Renal cortical epithelial cell (primary cell): Measurements from ENCODE around the gene C10orf53. TPM values are rescaled to one million over a fixed set of nuclear protein-coding genes. Genes with fewer than 3 reads are reported as not detected.
"Not testable (repeated sequence)": the region's sequence is repeated elsewhere in the genome, so short reads cannot be mapped to it uniquely, and the experiment has no call there.

ENCODE experiments used
- DNase-seq: peaks from one replicate; pipeline ENCODE4 v3.0.0-alpha.2; 2011; ENCODE audit warnings: low read depth
- total RNA-seq: library from RNA; depleted of rRNA; stranded (reverse); fragments of >200 nt; gene quantifications from 2 replicates; pipeline ENCODE4 v1.2.3, GENCODE V29; 2014

C10orf53 gene
- total RNA-seq, 1 donor from 2014 or later: not detected

DNA sequence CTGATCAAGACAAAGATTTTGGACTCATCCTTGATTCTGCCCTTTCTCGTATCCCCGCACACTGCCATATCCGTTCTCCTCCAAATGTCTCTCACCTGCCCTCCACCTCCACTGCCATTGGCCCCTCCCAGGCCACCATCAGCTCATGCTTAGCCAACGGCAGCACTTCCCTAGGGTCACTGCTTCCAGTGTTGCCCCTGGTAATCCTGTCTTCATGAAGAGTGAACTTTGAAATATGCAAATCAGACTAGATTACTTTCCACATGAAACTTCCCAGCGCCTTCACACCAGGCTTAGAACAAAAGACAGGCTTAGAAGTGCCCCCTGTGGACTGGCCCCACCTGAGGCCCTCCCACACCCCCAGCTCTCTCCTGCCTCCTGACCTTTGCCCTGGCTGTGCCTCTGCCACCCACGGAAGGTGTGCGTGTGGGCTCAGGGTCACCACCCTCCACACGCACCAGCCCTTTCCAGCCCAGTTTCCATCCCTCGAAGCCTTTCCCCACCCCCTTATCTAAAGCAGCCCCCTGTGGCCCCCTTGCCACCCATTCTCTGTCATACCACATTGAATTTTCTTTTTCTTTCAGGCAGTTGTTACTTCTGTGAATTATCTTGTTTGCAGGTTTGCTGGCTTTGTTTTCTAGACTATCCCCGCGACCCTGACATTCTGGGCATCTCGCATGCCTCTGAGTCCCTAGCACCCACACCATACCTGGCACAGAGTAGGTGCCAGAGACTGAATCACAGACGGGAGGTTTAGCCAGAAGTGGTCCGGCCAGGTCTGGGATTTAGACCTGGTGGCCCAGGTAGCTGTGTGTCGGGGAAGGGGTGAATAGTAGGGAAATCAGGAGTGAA, 26.8 kb upstream of the C10orf53 start:
- DNase-seq: no peak

DNA sequence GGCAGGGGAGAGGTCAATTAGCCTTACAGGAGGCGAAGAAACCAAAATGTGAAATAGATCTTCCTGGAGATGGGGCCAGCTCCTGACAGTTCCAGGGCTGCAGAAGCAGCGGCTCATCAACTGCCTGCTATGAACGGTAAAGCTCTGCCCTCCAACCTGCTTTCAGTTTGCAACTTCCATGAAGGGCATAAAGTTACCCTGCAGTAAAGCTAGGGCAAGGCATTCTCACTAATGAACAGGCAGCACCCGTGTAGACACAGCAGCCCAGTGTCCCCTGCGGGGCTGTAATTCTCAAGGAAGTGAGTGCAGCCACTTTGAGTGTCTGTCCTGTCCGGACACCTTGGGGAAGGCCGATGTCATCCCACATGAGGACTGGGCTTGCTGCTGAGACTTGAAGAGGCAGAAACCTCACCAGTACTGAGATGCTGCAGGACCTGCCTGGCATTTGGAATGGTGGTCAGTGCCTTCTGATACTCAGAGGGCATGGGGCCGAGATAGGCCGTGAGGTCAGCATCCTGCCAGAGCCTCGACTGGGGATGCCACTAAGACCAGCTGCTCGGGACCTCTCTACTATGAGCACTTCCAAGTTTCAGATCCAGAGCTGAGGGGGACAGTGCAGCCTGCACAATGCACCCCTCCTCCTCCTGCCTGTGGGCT, 26.1 kb upstream of the C10orf53 start:
- no peak for DNase-seq

DNA sequence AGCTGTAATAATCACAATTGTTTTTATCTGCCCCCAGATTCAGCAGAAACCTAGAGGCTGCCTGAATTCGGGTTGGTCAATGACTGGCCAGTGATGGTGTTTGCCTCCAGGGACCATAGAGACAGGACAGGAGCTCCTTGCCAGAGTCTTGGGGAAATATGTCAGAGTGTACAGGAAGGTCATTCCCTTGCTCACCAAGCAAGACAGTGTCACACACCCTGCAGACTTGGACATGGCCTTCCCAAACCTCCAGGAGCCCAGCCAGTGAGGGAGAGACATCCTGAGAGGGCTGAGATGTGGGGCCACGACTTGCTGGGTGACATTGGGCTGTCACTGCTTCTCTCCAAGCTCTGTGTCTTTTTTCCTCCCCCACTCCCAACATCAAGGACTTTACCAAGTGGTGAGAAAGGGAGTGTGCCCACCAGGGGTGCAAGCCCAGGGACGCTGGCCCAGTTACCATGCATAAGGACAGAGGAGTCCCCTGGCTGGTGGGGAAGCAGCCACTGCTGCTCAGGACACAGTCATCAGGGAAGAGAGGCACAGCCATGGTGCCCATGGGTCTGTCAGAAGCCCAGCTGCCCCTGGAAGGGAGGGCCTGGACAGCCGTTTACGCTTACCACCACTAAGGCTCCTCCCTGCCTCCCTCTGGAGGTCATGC, 25.3 kb upstream of the C10orf53 start:
- no peak for DNase-seq

DNA sequence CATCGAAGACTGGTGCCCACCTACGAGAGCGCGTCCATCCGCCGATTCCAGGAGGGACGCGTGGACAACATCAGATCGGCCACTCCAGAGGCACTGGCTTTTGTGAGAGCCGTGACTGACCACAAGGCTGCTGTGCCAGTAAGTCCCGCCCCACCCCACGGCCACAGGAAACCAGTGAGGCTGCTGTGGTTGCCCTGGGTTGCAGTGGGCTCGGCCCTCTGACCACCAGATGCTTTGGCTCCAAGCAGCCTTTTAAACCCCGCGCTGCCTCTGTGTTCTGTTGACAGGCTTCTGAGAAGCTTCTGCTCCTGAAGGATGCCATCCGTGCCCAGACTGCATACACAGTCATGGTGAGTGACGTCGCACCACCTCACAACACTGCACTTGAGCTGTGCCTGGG, 24.4 kb upstream of the C10orf53 start:
- no peak for DNase-seq

DNA sequence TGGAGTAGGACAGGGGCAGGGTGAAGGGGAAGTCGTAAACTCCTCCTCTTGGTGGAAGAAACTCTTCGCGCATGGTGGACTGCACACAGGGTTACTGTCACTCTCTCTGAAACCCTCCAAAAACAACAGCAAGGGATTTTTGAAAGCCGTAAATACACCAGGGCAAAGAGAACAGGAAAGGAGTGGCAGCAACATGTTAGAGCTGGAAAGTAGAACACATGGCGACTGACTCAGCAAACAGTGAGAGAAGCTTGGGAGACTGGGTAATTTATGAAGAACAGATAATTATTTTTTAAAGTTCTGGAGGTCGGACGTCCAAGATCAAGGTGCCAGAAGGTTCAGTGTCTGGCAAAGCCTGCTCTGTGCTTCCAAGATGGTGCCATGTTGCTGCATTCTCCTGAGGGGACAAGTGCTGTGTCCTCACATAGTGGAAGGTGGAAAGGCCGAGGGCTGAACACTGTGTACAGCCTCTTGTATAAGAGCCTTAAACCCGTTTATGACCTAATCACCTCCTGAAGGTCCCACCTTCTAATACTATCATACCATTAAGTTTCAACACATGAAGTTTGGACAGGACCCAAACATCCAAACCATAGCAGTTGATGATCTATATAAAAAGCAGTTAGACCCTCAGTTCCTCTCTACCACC, 22.5 kb upstream of the C10orf53 start:
- no peak for DNase-seq

DNA sequence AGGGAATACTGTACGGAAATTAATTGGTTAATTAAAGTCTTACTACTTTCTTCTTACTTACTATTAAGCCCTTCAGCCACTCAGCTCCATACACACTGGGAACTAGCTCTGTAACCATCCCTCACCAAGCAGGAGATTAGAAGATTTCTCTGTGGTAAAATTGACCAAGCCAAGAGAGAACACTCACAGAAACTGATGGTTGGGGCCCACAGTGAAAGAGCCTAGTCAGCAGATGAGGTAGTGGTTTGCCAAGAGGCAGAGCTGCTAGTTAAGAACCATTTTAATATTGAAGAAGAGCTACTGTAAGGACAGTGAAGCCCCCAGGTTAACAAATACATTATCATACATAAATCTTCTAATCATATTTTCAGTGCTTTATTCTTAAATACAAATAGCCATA, 21.8 kb upstream of the C10orf53 start:
- no peak for DNase-seq

DNA sequence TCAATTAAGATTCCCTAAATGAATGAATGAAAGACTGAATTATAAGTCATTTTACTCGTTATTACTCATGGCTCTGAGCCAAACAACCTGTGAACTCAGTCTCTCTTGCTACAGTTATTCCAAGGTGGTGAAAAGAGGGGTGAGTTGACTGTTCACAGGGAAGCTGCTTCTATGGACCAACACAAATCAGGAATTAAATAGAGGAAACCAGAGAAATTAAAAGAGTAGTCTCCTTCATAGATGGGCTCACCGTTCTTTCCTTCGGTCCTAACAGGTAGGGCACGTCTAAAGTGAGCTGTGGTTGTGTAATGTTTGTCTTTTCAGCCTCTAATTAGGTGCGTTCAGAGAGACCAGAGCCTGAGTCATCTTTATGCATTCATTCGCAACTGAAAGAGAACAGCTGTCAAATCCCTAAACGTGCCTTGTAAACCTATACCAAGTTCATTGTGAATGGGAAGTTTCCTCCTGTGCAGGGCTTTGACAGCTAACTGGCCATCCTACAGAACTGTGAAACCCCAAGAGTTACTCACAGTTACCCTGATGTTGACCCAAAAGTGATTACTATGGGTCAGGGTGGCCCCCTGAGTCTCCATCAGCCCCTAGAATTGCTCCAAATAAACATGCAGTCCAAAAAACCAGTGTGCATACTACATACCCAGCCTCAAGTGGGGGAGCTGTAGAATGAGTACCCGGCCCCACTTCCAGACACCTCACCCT, 18.2 kb upstream of the C10orf53 start:
- peak; percentile 1 for DNase-seq

DNA sequence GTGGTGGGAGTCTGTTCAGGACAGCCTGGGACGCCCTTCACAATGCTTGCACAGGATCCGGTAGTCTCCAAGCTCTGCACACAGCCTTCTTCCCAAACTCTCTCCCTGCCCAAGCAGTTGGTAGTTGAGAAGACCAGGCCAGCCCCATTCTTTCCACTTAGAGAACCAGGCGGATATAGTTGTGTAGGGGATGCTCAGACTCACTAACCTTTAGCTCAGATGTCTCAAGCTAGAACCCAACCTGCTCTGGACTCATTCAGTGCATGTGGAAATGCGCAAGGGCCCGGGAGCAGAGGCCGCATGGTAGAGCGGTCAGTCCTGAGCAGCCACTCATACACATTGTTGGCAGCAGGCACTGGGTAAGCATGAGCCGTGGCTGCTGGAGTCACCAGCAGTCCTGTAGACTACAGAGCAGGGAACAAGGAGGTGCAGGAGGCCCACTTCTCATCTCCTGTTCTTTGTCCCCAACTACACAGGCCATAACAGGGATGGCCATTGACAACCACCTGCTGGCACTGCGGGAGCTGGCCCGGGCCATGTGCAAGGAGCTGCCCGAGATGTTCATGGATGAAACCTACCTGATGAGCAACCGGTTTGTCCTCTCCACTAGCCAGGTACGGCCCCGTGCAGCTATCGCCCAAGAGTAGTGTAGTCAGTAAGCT, 17.2 kb upstream of the C10orf53 start:
- DNase-seq: no peak

DNA sequence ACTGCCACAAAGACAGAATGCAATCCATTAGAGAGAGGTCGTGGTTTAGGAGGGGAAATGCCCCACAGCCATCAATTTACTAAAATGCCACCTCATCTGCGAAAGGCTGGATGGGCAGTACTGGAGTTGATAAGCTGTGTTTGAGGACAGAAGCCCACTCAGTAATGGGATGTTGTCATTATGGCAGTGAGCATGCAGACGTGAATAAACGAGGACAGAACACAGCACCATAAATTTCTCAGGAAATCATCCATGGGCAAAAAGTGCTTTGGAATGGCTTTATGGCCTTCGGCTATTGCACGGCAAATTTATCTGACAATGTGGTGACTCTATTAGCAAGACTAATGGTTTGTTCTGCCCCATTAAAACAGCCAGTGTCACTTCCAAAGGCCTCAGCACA, 15.9 kb upstream of the C10orf53 start:
- DNase-seq: no peak

DNA sequence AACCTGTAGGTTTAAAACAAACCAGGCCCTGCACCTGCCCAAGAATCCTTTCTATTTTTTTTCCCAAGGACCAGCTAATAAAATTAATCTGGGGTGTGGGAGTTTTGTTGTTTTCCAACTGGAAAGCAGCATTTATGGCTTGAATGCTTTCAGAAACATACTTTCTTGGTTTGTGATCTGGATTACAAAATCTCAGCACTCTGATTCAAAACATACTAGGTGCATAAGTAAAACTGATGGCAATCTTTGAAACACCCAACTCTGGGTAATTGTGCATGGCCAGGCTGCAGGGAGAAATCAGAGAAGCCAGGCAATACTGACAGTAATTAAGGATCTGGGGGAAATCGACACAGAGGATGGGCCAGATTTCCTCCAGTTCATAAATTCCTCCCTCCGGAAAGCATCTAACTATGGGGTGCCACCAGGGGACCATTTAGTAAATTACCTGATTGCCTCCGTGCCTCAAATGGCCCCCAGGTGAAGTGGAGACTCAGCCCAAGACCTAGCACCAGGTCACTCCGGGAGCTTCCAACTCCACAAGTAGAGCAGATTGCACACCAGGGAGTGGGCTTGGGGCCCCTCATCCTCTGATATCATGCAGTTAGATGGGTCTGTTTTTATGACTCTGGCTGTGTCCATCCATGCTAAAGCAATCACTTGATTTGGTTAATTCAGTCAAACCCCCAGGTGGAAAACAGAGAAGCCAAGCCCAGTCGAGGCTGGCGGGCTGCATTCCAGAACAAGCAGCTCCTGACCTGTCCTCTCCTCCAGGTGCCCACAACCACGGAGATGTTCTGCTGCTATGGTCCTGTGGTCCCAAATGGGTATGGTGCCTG, 15.2 kb upstream of the C10orf53 start:
- no peak for DNase-seq

DNA sequence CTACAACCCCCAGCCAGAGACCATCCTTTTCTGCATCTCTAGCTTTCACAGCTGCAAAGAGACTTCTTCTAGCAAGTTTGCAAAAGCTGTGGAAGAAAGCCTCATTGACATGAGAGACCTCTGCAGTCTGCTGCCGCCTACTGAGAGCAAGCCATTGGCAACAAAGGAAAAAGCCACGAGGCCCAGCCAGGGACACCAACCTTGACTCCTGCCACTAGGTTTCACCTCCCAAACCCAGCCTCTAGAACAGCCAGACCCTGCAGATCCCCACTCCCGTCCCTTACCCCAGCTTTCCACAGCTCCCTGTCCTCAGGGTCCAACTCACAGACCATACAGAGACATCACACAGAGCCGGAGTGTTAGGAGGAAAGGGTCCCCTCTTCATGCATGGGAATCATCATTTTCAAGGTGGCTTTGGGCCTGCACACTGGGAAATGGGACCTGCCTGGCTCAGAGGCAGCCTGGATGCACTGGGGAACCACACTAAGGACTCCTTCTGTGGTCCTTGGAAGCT, 14.6 kb upstream of the C10orf53 start:
- no peak for DNase-seq

DNA sequence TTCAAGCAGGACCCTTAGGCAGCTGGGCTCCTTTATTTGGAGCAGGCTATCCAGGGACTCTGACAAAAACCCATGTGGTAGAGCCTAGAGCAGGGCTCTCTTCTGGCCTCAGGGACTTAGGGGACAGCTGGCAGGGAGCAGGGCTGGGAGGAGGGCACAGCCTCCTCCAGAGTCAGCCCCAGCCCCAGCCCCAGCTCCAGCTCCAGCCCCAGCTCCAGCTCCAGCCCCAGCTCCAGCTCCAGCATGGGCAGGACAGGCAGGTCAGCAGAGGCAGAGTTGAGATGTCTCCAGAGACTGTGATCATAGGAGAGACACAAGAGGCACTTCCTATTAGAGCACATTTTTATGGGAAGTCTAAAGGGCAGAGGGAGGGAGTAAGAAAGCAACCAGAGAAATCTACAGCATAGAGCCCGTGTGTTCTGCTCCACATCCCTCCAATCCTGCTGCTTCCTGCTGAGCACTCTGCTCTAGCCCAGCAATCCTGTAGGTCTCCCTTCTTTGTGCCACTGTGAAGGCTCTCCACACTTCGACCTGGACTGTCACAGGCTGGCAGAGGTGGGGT, 13.3 kb upstream of the C10orf53 start:
- DNase-seq: no peak

DNA sequence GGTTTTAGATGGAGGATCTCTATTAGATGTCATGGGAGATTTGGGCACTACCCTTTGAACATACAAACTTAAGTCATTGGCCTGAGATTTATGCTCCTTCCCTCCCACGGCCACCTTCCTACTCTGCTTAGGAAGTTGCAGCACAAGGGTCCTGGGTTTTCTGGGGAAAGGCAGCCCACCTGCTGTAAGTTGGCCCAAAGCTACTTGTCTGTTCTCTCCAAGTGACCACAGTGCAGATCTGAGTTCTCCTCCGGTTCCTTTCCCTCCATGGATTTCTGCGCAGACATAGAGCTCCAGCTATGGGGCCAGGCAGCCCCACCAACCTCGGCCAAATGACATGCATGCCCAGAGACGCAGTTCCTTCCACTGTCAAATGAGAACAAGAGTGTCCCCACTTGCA, 12.8 kb upstream of the C10orf53 start:
- no peak for DNase-seq

DNA sequence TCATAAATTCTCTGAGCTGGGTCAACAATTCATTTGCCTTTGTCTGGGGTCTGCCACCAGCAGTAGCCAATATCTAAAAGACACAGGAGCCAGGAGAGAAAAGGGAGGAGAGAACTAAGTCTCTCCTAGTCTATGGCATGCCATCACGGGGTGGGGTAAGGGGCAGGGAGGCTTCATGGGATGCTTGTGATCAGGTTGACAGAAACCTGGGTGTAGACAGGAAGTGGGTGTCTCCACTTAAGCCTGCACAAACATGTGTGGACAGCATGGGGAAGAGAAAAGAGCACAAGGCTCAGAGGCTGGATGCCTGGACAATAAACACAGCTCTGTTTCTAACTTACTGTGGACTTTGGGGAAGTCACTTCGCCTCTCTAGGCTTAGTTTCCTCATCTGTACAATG, 11.5 kb upstream of the C10orf53 start:
- DNase-seq: no peak

DNA sequence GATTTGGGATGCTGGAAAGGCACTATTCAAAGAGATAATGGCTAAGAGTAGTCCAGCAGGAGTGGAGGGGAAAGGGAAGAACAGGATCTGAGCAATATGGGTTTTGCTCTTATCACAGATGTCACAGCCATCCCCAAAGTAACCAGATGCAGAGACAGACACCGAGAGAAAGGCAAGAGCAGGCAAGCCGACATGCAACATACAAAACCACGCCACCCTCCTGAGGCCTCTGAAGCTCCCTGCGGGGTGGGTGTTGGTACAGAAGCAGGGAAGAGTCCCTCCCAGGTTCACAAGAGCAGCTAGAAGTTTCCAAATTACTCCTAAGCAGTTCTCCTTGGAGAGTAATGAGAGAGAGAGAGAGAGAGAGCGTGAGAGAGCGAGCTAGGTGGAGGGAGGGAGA, 10.8 kb upstream of the C10orf53 start:
- no peak for DNase-seq

DNA sequence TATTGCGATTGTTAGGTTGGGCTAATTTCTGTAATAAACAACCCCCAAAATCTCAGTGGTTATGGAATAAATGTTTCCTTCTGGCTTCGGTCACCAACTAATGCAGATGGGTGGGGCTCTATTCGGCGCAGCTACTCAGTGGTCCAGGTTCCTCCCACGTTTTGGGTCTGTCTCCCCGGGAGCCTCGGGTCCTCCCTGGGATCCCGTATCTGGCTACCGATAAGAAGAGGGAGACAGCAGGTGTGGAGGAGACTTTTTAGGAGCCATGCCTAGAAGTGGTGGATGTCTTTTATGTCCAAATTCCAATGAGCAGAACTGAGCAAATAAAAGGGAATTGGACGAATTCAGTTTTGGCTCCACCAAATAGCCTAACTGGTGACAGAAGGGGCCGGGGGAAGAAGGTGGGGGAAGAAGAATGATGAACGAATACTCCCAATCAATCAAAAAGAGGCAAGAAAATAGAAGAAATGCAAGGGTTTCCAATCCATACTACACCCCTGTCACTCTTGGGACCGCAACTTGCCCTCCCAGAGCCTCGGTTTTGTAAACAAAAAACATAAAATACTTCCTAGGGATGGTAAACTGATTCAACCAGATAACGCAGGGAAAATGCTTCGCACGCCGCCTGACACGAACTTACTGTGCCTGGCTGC, 498 bp upstream of the C10orf53 start:
- no peak for DNase-seq

DNA sequence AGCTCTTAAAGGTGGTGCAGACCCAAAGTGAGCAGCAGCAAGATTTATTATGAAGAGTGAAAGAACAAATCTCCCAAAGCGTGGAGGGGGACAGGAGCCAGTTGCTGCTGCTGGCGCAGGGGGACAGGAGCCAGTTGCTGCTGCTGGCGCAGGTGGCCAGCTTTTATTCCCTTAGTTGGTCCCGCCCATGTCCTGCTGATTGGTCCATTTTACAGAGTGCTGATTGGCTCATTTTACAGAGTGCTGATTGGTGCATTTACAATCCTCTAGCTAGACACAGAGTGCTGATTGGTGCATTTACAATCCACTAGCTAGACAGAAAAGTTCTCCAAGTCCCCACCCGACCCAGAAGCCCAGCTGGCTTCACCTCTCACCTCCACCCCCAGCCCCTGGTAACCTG, 3.0 kb downstream of the C10orf53 start:
- not testable (repeated sequence) for DNase-seq

DNA sequence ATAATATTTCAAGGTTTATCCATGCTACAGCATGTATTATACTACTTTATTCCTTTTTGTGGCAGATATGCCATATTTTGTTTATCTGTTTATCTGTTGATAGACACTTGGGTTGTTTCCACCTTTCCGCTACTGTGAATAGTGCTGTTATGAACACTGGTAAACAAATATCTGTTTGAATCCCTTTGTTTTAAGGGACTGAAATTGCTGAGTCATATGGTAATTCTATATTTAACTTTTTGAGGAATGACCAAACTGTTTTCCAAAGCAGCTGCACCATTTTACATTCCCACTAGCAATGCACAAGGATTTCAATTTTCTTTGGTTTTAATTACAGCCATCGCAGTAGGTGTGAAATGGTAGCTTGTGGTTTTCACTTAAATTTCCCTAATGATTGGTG, 3.4 kb downstream of the C10orf53 start:
- no peak for DNase-seq

DNA sequence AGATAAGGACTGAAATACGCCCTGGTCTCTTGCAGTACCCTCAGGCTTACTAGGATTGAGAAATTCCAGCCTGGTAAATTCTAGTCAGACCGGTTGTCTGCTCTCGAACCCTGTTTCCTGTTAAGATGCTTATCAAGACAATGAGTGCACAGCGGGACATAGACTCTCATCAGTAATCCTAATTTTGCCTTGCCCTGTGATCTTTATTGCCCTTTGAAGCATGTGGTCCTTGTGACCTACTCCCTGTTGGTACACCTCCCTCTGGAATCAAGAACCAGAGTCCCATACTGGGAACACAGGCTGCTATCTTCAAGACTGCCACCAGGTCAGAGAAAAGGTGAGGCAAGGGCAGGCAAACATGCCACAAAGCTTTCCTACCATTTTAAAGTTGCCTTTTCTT, 7.2 kb downstream of the C10orf53 start:
- DNase-seq: no peak
